Mesenchymal stem cell (in vitro differentiated cells and primary cell): Measurements from ENCODE around the gene CD151.

Experiments
- DNase-seq: peaks from one replicate; pipeline ENCODE4 v3.0.0-alpha.2; 2013
- H2AFZ ChIP-seq: one replicate; pipeline ENCODE4 v1.6.1; 2013; ENCODE audit warnings: low read depth, mild to moderate bottlenecking, control low read depth, inconsistent platforms, low read length, moderate library complexity
- H2AK5ac ChIP-seq: 2 replicates; pipeline ENCODE4 v1.6.1; 2013; ENCODE audit warnings: low read length, moderate library complexity, mild to moderate bottlenecking, inconsistent platforms; ENCODE audit not compliant: severe bottlenecking
- H2BK120ac ChIP-seq: one replicate; pipeline ENCODE4 v1.6.1; 2013; ENCODE audit warnings: low read depth, mild to moderate bottlenecking, inconsistent platforms, low read length, moderate library complexity
- H2BK12ac ChIP-seq, 2 experiments: one replicate each; pipeline ENCODE4 v1.6.1; 2013; ENCODE audit warnings: inconsistent platforms in 2 of 2, low read length in 2 of 2, mild to moderate bottlenecking in 2 of 2, moderate library complexity in 2 of 2, control low read depth in 1 of 2
- H2BK15ac ChIP-seq: one replicate; pipeline ENCODE4 v1.6.1; 2013; ENCODE audit warnings: mild to moderate bottlenecking, low read depth, inconsistent platforms; ENCODE audit not compliant: poor library complexity, severe bottlenecking
- H2BK5ac ChIP-seq: 2 replicates; pipeline ENCODE4 v1.6.1; 2013; ENCODE audit warnings: low read depth, mild to moderate bottlenecking, low read length, control low read depth, inconsistent platforms; ENCODE audit not compliant: poor library complexity, severe bottlenecking
- H3K14ac ChIP-seq, 2 experiments: one replicate each; pipeline ENCODE4 v1.6.1; 2013; ENCODE audit warnings: inconsistent platforms in 2 of 2, low read length in 2 of 2, control low read depth in 1 of 2, mild to moderate bottlenecking in 1 of 2, moderate library complexity in 1 of 2
- H3K18ac ChIP-seq, 2 experiments: one replicate each; pipeline ENCODE4 v1.6.1; 2013; ENCODE audit warnings: inconsistent platforms in 2 of 2, low read length in 2 of 2, control low read depth in 1 of 2, low read depth in 1 of 2, mild to moderate bottlenecking in 1 of 2
- H3K23ac ChIP-seq, 2 experiments: one replicate each; pipeline ENCODE4 v1.6.1; 2013; ENCODE audit warnings: inconsistent platforms in 2 of 2, low read length in 2 of 2, mild to moderate bottlenecking in 2 of 2, moderate library complexity in 2 of 2, control low read depth in 1 of 2
- H3K27ac ChIP-seq: 2 replicates; pipeline ENCODE4 v1.5.1; 2013; ENCODE audit warnings: mild to moderate bottlenecking, moderate library complexity, low read length, control low read depth, inconsistent platforms; ENCODE audit not compliant: poor library complexity, severe bottlenecking
- H3K27me3 ChIP-seq, 2 experiments: 2 replicates each; pipeline versions ENCODE4 v1.6.1 to v1.7.0; 2013; ENCODE audit warnings: low read length in 2 of 2, mild to moderate bottlenecking in 2 of 2, moderate library complexity in 2 of 2, control low read depth in 1 of 2, inconsistent platforms in 1 of 2; ENCODE audit not compliant: control insufficient read depth in 1 of 2, insufficient read depth in 1 of 2
- H3K36me3 ChIP-seq, 2 experiments: 2 replicates each; pipeline versions ENCODE4 v1.6.1 to v1.7.0; 2013; ENCODE audit warnings: low read length in 2 of 2, control low read depth in 1 of 2, inconsistent platforms in 1 of 2, low read depth in 1 of 2, mild to moderate bottlenecking in 1 of 2; ENCODE audit not compliant: insufficient read depth in 2 of 2, control insufficient read depth in 1 of 2
- H3K4ac ChIP-seq, 2 experiments: one replicate each; pipeline ENCODE4 v1.6.1; 2013; ENCODE audit warnings: inconsistent platforms in 2 of 2, low read length in 2 of 2, mild to moderate bottlenecking in 2 of 2, moderate library complexity in 2 of 2, control low read depth in 1 of 2, low read depth in 1 of 2
- H3K4me1 ChIP-seq: 2 replicates; pipeline ENCODE4 v1.6.1; 2013; ENCODE audit warnings: low read depth, low read length, control low read depth; ENCODE audit not compliant: control insufficient read depth, insufficient read depth
- H3K4me2 ChIP-seq: 2 replicates; pipeline ENCODE4 v1.6.1; 2013; ENCODE audit warnings: low read length, mild to moderate bottlenecking, inconsistent platforms; ENCODE audit not compliant: poor library complexity, severe bottlenecking
- H3K4me3 ChIP-seq, 2 experiments: 2 replicates each; pipeline versions ENCODE4 v1.5.1 to v1.7.0; 2013; ENCODE audit warnings: low read length in 2 of 2, mild to moderate bottlenecking in 2 of 2, control low read depth in 1 of 2, low read depth in 1 of 2; ENCODE audit not compliant: insufficient read depth in 1 of 2
- H3K79me1 ChIP-seq: replicated peaks from 2 replicates; pipeline ENCODE4 v1.6.1; 2013; ENCODE audit warnings: mild to moderate bottlenecking, control low read depth, low read length, inconsistent platforms; ENCODE audit not compliant: poor library complexity, severe bottlenecking
- H3K9ac ChIP-seq: 2 replicates; pipeline ENCODE4 v1.7.0; 2013; ENCODE audit warnings: mild to moderate bottlenecking, low read length, moderate library complexity
- H3K9me3 ChIP-seq: 2 replicates; pipeline ENCODE4 v1.7.0; 2013; ENCODE audit warnings: mild to moderate bottlenecking, low read length; ENCODE audit not compliant: control insufficient read depth
- H4K8ac ChIP-seq: one replicate; pipeline ENCODE4 v1.6.1; 2013; ENCODE audit warnings: inconsistent platforms, mild to moderate bottlenecking, low read length, moderate library complexity
- H4K91ac ChIP-seq: one replicate; pipeline ENCODE4 v1.6.1; 2013; ENCODE audit warnings: mild to moderate bottlenecking, low read length, inconsistent platforms
- WGBS: methylation state at CpG from one replicate; pipeline ENCODE4 v1.1.7; 2013; ENCODE audit warnings: mixed read lengths; 5-methylcytosine and 5-hydroxymethylcytosine counted together

Gene CD151

GRCh38 chr11:802018-802617 is 30.6 kb upstream of the CD151 start:
- H3K27ac ChIP-seq = no peak overlapping the region
- no peak overlapping the region for H2BK15ac ChIP-seq
- no peak overlapping the region for H3K23ac ChIP-seq
- no peak overlapping the region for H3K9ac ChIP-seq
- H4K91ac ChIP-seq = peak overlapping the region; percentile 4
- no peak overlapping the region for H2BK120ac ChIP-seq
- no peak overlapping the region for H3K18ac ChIP-seq
- H3K14ac ChIP-seq = no peak overlapping the region
- H3K27me3 ChIP-seq = no peaks in the 10 kb centered on the region
- DNase-seq = no peak
- WGBS = 96% methylated on average over 20 of the region's 21 CpGs
- H3K36me3 ChIP-seq = peaks cover 48 to 54% of the 10 kb centered on the region in 2 experiments
- H3K79me1 ChIP-seq = peaks cover 33% of the 10 kb centered on the region
- no peak overlapping the region for H2AK5ac ChIP-seq
- no peak overlapping the region for H3K4me2 ChIP-seq
- no peak overlapping the region for H2AFZ ChIP-seq
- peaks cover 27% of the 10 kb centered on the region for H3K4me1 ChIP-seq
- no peak overlapping the region for H4K8ac ChIP-seq
- H3K4ac ChIP-seq = no peak overlapping the region
- no peak overlapping the region for H3K4me3 ChIP-seq
- H2BK12ac ChIP-seq = no peak overlapping the region
- H3K9me3 ChIP-seq = no peaks in the 10 kb centered on the region
- no peak overlapping the region for H2BK5ac ChIP-seq

GRCh38 chr11:802693-803466 is 29.9 kb upstream of the CD151 start:
- Histone ChIP-seq H3K23ac (peak overlapping the region in 1 of 2 experiments; percentile 84), H3K79me1 (peaks cover 33% of the 10 kb centered on the region), H2BK12ac (peak overlapping the region in 1 of 2 experiments; percentile 32), H3K4ac (no peak overlapping the region), H3K36me3 (peaks cover 48 to 54% of the 10 kb centered on the region in 2 experiments), H3K14ac (no peak overlapping the region), H2AFZ (no peak overlapping the region), H3K9ac (peak overlapping the region; percentile 88), H3K27ac (no peak overlapping the region), H4K91ac (peak overlapping the region; percentile 65), H2BK15ac (no peak overlapping the region), H3K4me1 (peaks cover 27% of the 10 kb centered on the region), H3K4me2 (no peak overlapping the region), H2BK5ac (no peak overlapping the region), H2BK120ac (no peak overlapping the region), H3K27me3 (no peaks in the 10 kb centered on the region), H3K18ac (no peak overlapping the region), H3K4me3 (peak overlapping the region in 1 of 2 experiments; percentile 91), H3K9me3 (no peaks in the 10 kb centered on the region), H4K8ac (no peak overlapping the region), H2AK5ac (no peak overlapping the region)
- 96% methylated on average over 28 of the region's 28 CpGs for WGBS
- no peak for DNase-seq

GRCh38 chr11:803467-803742 is 29.3 kb upstream of the CD151 start:
- H3K4ac ChIP-seq = no peak overlapping the region
- H2BK5ac ChIP-seq = no peak overlapping the region
- H3K4me1 ChIP-seq = peaks cover 28% of the 10 kb centered on the region
- DNase-seq = no peak
- no peak overlapping the region for H2BK120ac ChIP-seq
- H2AK5ac ChIP-seq = no peak overlapping the region
- H3K14ac ChIP-seq = no peak overlapping the region
- peak overlapping the region in 1 of 2 experiments; percentile 32 for H2BK12ac ChIP-seq
- no peak overlapping the region for H4K8ac ChIP-seq
- H3K79me1 ChIP-seq = peaks cover 34% of the 10 kb centered on the region
- H3K27ac ChIP-seq = no peak overlapping the region
- H3K9ac ChIP-seq = peak overlapping the region; percentile 88
- H3K23ac ChIP-seq = peak overlapping the region in 1 of 2 experiments; percentile 84
- H3K4me2 ChIP-seq = no peak overlapping the region
- H3K18ac ChIP-seq = no peak overlapping the region
- WGBS = 100% methylated on average over 3 of the region's 8 CpGs
- peak overlapping the region; percentile 65 for H4K91ac ChIP-seq
- no peak overlapping the region for H2BK15ac ChIP-seq
- H3K36me3 ChIP-seq = peaks cover 48 to 54% of the 10 kb centered on the region in 2 experiments
- H2AFZ ChIP-seq = no peak overlapping the region
- peak overlapping the region in 1 of 2 experiments; percentile 91 for H3K4me3 ChIP-seq
- no peaks in the 10 kb centered on the region for H3K9me3 ChIP-seq
- H3K27me3 ChIP-seq = no peaks in the 10 kb centered on the region

- H3K14ac ChIP-seq = peak overlapping the region in 1 of 2 experiments; percentile 91
- H2BK15ac ChIP-seq = peak overlapping the region; percentile 49
- H3K79me1 ChIP-seq = peaks cover 33% of the 10 kb centered on the region
- H2BK12ac ChIP-seq = peak overlapping the region in 1 of 2 experiments; percentile 95
- peaks cover 30% of the 10 kb centered on the region for H3K4me1 ChIP-seq
- H2AFZ ChIP-seq = no peak overlapping the region
- peak overlapping the region; percentile 67 for H2BK120ac ChIP-seq
- H3K4me3 ChIP-seq = peak overlapping the region; percentile 68 to 91
- H4K8ac ChIP-seq = peak overlapping the region; percentile 62
- peak overlapping the region; percentile 35 to 92 for H3K4ac ChIP-seq
- WGBS = 72% methylated on average over 26 of the region's 26 CpGs
- peak; percentile 22 for DNase-seq
- H3K9ac ChIP-seq = peak overlapping the region; percentile 88
- H4K91ac ChIP-seq = peak overlapping the region; percentile 78
- peak overlapping the region; percentile 49 for H2AK5ac ChIP-seq
- H3K23ac ChIP-seq = peak overlapping the region in 1 of 2 experiments; percentile 97
- no peaks in the 10 kb centered on the region for H3K27me3 ChIP-seq
- peak overlapping the region; percentile 90 for H3K4me2 ChIP-seq
- H3K18ac ChIP-seq = peak overlapping the region; percentile 63 to 93
- H2BK5ac ChIP-seq = no peak overlapping the region
- H3K9me3 ChIP-seq = no peaks in the 10 kb centered on the region
- no peak overlapping the region for H3K27ac ChIP-seq
- peaks cover 46 to 52% of the 10 kb centered on the region in 2 experiments for H3K36me3 ChIP-seq
Observed at GRCh38 chr11:803770-804598, 28.8 kb upstream of the CD151 start.
